Lower leg skin (tissue), 4 donors: Measurements from ENCODE around the gene SUSD2. TPM values are rescaled to one million over a fixed set of nuclear protein-coding genes. Genes with fewer than 3 reads are reported as not detected.

ENCODE experiments used
- DNase-seq, 2 donors: peaks; one replicate each; pipeline ENCODE4 v3.0.0-alpha.2; 2019; ENCODE audit warnings: low spot score in 2 of 2
- H3K4me3 ChIP-seq: fragments of 200-600 bp; sonication (generic); 2 replicates; pipeline ENCODE4 v1.5.1; 2017; ENCODE audit warnings: mild to moderate bottlenecking, low read depth; ENCODE audit not compliant: poor library complexity, severe bottlenecking
- CTCF ChIP-seq, 3 donors: fragments of 450-650 bp; IDR thresholded peaks; one replicate each; pipeline ENCODE4 v1.5.1; 2016; ENCODE audit warnings: antibody characterized with exemption in 3 of 3, mild to moderate bottlenecking in 3 of 3, moderate library complexity in 2 of 3
- POLR2A ChIP-seq, 2 donors: fragments of 450-650 bp; IDR thresholded peaks; one replicate each; pipeline ENCODE4 v1.6.1; 2016 to 2017; ENCODE audit warnings: antibody characterized with exemption in 2 of 2, mild to moderate bottlenecking in 1 of 2, moderate library complexity in 1 of 2
- WGBS, 2 donors: methylation state at CpG; one replicate each; pipeline ENCODE4 v1.1.5; 2018; 5-methylcytosine and 5-hydroxymethylcytosine counted together
- intact Hi-C: fragments of 100-400 bp; cut with DNase I; formaldehyde crosslinking; loops from one replicate; pipeline ENCODE4 v1.15.0; 2023; ENCODE audit warnings: low total_unique reads
- total RNA-seq, 4 donors: library from RNA; depleted of rRNA; stranded (reverse); fragments of >200 nt; gene quantifications; one replicate each; pipeline ENCODE4 v1.1.0, GENCODE V29; 2016

The SUSD2 gene
- total RNA-seq, 4 donors from 2014 or later = 18.3 to 74.3 (median 27.0) TPM

GRCh38 chr22:24216541-24217209 lies 35.4 kb downstream of the SUSD2 start:
- no peak for DNase-seq
- 92 to 93% methylated on average over 12 of the region's 12 CpGs for WGBS, 2 donors
- TF ChIP-seq POLR2A (IDR thresholded peaks at IDR 0.05) (no peak), CTCF (IDR thresholded peaks at IDR 0.05) (no peak)
- intact Hi-C loops = no loop called here
- H3K4me3 ChIP-seq = no peak overlapping the region

- intact Hi-C loops = no loop called here
- 84 to 88% methylated on average over 3 of the region's 3 CpGs for WGBS, 2 donors
- no peak overlapping the region for H3K4me3 ChIP-seq
Observed at GRCh38 chr22:24217384-24217783, 36.1 kb downstream of the SUSD2 start.

GRCh38 chr22:24219750-24220149 lies 38.5 kb downstream of the SUSD2 start:
- WGBS, 2 donors = 91 to 94% methylated on average over 9 of the region's 9 CpGs
- TF ChIP-seq POLR2A (IDR thresholded peaks at IDR 0.05) (no peak), CTCF (IDR thresholded peaks at IDR 0.05) (no peak)
- no peak overlapping the region for H3K4me3 ChIP-seq
- no peak for DNase-seq
- intact Hi-C loops = no loop called here

More at GRCh38 chr22:24217384-24217783, 36.1 kb downstream of the SUSD2 start:
- no peak for DNase-seq
- no peak for TF ChIP-seq CTCF (IDR thresholded peaks at IDR 0.05)
- TF ChIP-seq POLR2A (IDR thresholded peaks at IDR 0.05) = no peak

GRCh38 chr22:24224468-24224867 lies 43.2 kb downstream of the SUSD2 start:
- intact Hi-C loops = no loop called here
- TF ChIP-seq CTCF (IDR thresholded peaks at IDR 0.05) = no peak
- no peak for TF ChIP-seq POLR2A (IDR thresholded peaks at IDR 0.05)
- no peak for DNase-seq
- no peak overlapping the region for H3K4me3 ChIP-seq
- 96 to 100% methylated on average over 1 of the region's 1 CpG for WGBS, 2 donors

- TF ChIP-seq CTCF (IDR thresholded peaks at IDR 0.05) = no peak
- no peak for TF ChIP-seq POLR2A (IDR thresholded peaks at IDR 0.05)
- intact Hi-C loops = no loop called here
- no peak for DNase-seq
- 87 to 89% methylated on average over 10 to 14 of the region's 14 CpGs for WGBS, 2 donors
- H3K4me3 ChIP-seq = no peak overlapping the region
Observed at GRCh38 chr22:24225044-24225601, 43.8 kb downstream of the SUSD2 start.
